C4-2B (cell line): ENCODE data around the gene ELOVL7.

Experiments used
- ZFX ChIP-seq: fragments of 450-650 bp; IDR thresholded peaks from 2 replicates; pipeline ENCODE4 v1.6.1; 2017
- TF ChIP-seq, protein P1 (sequence below): fragments of 450-650 bp; conservative IDR thresholded peaks from 2 replicates; pipeline ENCODE4 v1.5.1; 2017; ENCODE audit warnings: mild to moderate bottlenecking

- TF ChIP-seq, protein P1, sequence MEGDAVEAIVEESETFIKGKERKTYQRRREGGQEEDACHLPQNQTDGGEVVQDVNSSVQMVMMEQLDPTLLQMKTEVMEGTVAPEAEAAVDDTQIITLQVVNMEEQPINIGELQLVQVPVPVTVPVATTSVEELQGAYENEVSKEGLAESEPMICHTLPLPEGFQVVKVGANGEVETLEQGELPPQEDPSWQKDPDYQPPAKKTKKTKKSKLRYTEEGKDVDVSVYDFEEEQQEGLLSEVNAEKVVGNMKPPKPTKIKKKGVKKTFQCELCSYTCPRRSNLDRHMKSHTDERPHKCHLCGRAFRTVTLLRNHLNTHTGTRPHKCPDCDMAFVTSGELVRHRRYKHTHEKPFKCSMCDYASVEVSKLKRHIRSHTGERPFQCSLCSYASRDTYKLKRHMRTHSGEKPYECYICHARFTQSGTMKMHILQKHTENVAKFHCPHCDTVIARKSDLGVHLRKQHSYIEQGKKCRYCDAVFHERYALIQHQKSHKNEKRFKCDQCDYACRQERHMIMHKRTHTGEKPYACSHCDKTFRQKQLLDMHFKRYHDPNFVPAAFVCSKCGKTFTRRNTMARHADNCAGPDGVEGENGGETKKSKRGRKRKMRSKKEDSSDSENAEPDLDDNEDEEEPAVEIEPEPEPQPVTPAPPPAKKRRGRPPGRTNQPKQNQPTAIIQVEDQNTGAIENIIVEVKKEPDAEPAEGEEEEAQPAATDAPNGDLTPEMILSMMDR: no peak
- no peak for TF ChIP-seq ZFX
These were observed 26.8 kb upstream of the ELOVL7 start for GRCh38 chr5:60870857-60871256.
